Measurements from ENCODE around the gene TTC38. TPM values are rescaled to one million over a fixed set of nuclear protein-coding genes. Genes with fewer than 3 reads are reported as not detected.

Gene TTC38
- total RNA-seq, 6 donors from 2014 or later: 23.7 to 84.9 (median 34.3) TPM

- H3K4me1 ChIP-seq: no peaks in the 10 kb centered on the region
- H3K9me3 ChIP-seq: no peaks in the 10 kb centered on the region
- WGBS, 2 donors: 95 to 97% methylated on average over 15 of the region's 15 CpGs
- no peak overlapping the region for H3K4me3 ChIP-seq
- TF ChIP-seq POLR2A (IDR thresholded peaks at IDR 0.05): no peak
- TF ChIP-seq POLR2AphosphoS5 (IDR thresholded peaks at IDR 0.05): no peak
- TF ChIP-seq CTCF (IDR thresholded peaks at IDR 0.05): no peak
- no peak for TF ChIP-seq EP300 (IDR thresholded peaks at IDR 0.05)
- H3K36me3 ChIP-seq: no peaks in the 10 kb centered on the region
- no peaks in the 10 kb centered on the region for H3K27me3 ChIP-seq
- DNase-seq (no peak), ATAC-seq (ENCODE audit: low FRiP score in 2 of 2) (no peak)
- H3K27ac ChIP-seq: no peak overlapping the region
Measured at GRCh38 chr22:46322711-46323110, 54.9 kb downstream of the TTC38 start.

- Histone ChIP-seq H3K36me3 (no peaks in the 10 kb centered on the region), H3K4me3 (no peak overlapping the region), H3K9me3 (no peaks in the 10 kb centered on the region), H3K4me1 (no peaks in the 10 kb centered on the region), H3K27me3 (no peaks in the 10 kb centered on the region), H3K27ac (no peak overlapping the region)
- ATAC-seq (ENCODE audit: low FRiP score in 2 of 2): no peak
- no peak for TF ChIP-seq POLR2AphosphoS5 (IDR thresholded peaks at IDR 0.05)
- 96 to 98% methylated on average over 19 of the region's 19 CpGs for WGBS, 2 donors
- DNase-seq: no peak
Measured at GRCh38 chr22:46323162-46323561, 55.4 kb downstream of the TTC38 start.

GRCh38 chr22:46326066-46326680, 58.4 kb downstream of the TTC38 start:
- no peak overlapping the region for H3K27ac ChIP-seq
- no peaks in the 10 kb centered on the region for H3K9me3 ChIP-seq
- no peaks in the 10 kb centered on the region for H3K4me1 ChIP-seq
- H3K4me3 ChIP-seq: no peak overlapping the region
- DNase-seq (no peak), ATAC-seq (ENCODE audit: low FRiP score in 2 of 2) (no peak)
- H3K36me3 ChIP-seq: no peaks in the 10 kb centered on the region
- no peak for TF ChIP-seq POLR2A (IDR thresholded peaks at IDR 0.05)
- no peak for TF ChIP-seq POLR2AphosphoS5 (IDR thresholded peaks at IDR 0.05)
- TF ChIP-seq CTCF (IDR thresholded peaks at IDR 0.05): no peak
- no peak for TF ChIP-seq EP300 (IDR thresholded peaks at IDR 0.05)
- 94 to 96% methylated on average over 16 to 23 of the region's 23 CpGs for WGBS, 2 donors
- no peaks in the 10 kb centered on the region for H3K27me3 ChIP-seq

GRCh38 chr22:46327691-46328465, 60.1 kb downstream of the TTC38 start:
- ATAC-seq (ENCODE audit: low FRiP score in 2 of 2): no peak
- DNase-seq: no peak
- no peak overlapping the region for H3K4me3 ChIP-seq
- TF ChIP-seq POLR2AphosphoS5 (IDR thresholded peaks at IDR 0.05) (no peak), EP300 (IDR thresholded peaks at IDR 0.05) (no peak), POLR2A (IDR thresholded peaks at IDR 0.05) (no peak), CTCF (IDR thresholded peaks at IDR 0.05) (no peak)
- 96% methylated on average over 13 of the region's 13 CpGs for WGBS, 2 donors
- no peak overlapping the region for H3K27ac ChIP-seq
- H3K4me1 ChIP-seq: no peaks in the 10 kb centered on the region
- no peaks in the 10 kb centered on the region for H3K27me3 ChIP-seq
- H3K9me3 ChIP-seq: no peaks in the 10 kb centered on the region
- no peaks in the 10 kb centered on the region for H3K36me3 ChIP-seq

- no peak for TF ChIP-seq POLR2AphosphoS5 (IDR thresholded peaks at IDR 0.05)
- no peak overlapping the region for H3K4me3 ChIP-seq
- DNase-seq: no peak
- H3K27me3 ChIP-seq: no peaks in the 10 kb centered on the region
- H3K36me3 ChIP-seq: no peaks in the 10 kb centered on the region
- no peak overlapping the region for H3K27ac ChIP-seq
- 97 to 99% methylated on average over 7 to 11 of the region's 11 CpGs for WGBS, 2 donors
- ATAC-seq (ENCODE audit: low FRiP score in 2 of 2): no peak
- no peaks in the 10 kb centered on the region for H3K9me3 ChIP-seq
- no peaks in the 10 kb centered on the region for H3K4me1 ChIP-seq
Measured at GRCh38 chr22:46328797-46329196, 61.0 kb downstream of the TTC38 start.
